T follicular helper cell (primary cell): ENCODE measurements around the gene TBC1D5.
"Not testable (repeated sequence)": the region's sequence is repeated elsewhere in the genome, so short reads cannot be mapped to it uniquely, and the experiment has no call there.

ENCODE experiments used
- DNase-seq: peaks from one replicate; pipeline ENCODE4 v3.0.0-alpha.2; 2020; ENCODE audit warnings: low read depth

The TBC1D5 gene

GRCh38 chr3:17747890-17748247 is 5.4 kb upstream of the TBC1D5 start:
- DNase-seq: no peak

- DNase-seq: no peak
These were observed 4.9 kb upstream of the TBC1D5 start for GRCh38 chr3:17747174-17747889.

GRCh38 chr3:17745894-17746293 is 3.5 kb upstream of the TBC1D5 start:
- DNase-seq: no peak

GRCh38 chr3:17745301-17745700 is 2.9 kb upstream of the TBC1D5 start:
- no peak for DNase-seq

- no peak for DNase-seq
These were observed 2.3 kb upstream of the TBC1D5 start for GRCh38 chr3:17744693-17745092.

GRCh38 chr3:17743658-17743995 is 1.2 kb upstream of the TBC1D5 start:
- DNase-seq: no peak

- no peak for DNase-seq
These were observed 638 bp upstream of the TBC1D5 start for GRCh38 chr3:17742880-17743657.

- no peak for DNase-seq
These were observed 770 bp downstream of the TBC1D5 start for GRCh38 chr3:17741621-17742101.

- DNase-seq: no peak
These were observed 1.7 kb downstream of the TBC1D5 start for GRCh38 chr3:17740721-17741141.

GRCh38 chr3:17738921-17739320 is 3.5 kb downstream of the TBC1D5 start:
- no peak for DNase-seq

GRCh38 chr3:17738219-17738618 is 4.2 kb downstream of the TBC1D5 start:
- no peak for DNase-seq

- no peak for DNase-seq
These were observed 4.8 kb downstream of the TBC1D5 start for GRCh38 chr3:17737591-17737990.

- not testable (repeated sequence) for DNase-seq
These were observed 7.1 kb downstream of the TBC1D5 start for GRCh38 chr3:17735362-17735761.

GRCh38 chr3:17733768-17734167 is 8.7 kb downstream of the TBC1D5 start:
- no peak for DNase-seq

GRCh38 chr3:17733215-17733614 is 9.2 kb downstream of the TBC1D5 start:
- no peak for DNase-seq

- no peak for DNase-seq
These were observed 12.0 kb downstream of the TBC1D5 start for GRCh38 chr3:17730318-17730967.

- no peak for DNase-seq
These were observed 16.1 kb downstream of the TBC1D5 start for GRCh38 chr3:17726313-17726712.

- not testable (repeated sequence) for DNase-seq
These were observed 16.6 kb downstream of the TBC1D5 start for GRCh38 chr3:17725844-17726243.

- no peak for DNase-seq
These were observed 17.5 kb downstream of the TBC1D5 start for GRCh38 chr3:17724948-17725347.

- no peak for DNase-seq
These were observed 18.3 kb downstream of the TBC1D5 start for GRCh38 chr3:17724122-17724521.

- no peak for DNase-seq
These were observed 25.0 kb downstream of the TBC1D5 start for GRCh38 chr3:17717411-17717810.

- no peak for DNase-seq
These were observed 28.0 kb downstream of the TBC1D5 start for GRCh38 chr3:17714473-17714872.

- no peak for DNase-seq
These were observed 33.1 kb downstream of the TBC1D5 start for GRCh38 chr3:17709236-17709810.
